Epithelial cell of proximal tubule (primary cell): ENCODE data around the gene OR5H1. TPM values are rescaled to one million over a fixed set of nuclear protein-coding genes. Genes with fewer than 3 reads are reported as not detected.

Experiments used
- total RNA-seq: library from RNA; depleted of rRNA; stranded (reverse); fragments of >200 nt; gene quantifications from 2 replicates; pipeline ENCODE4 v1.2.3, GENCODE V29; 2015

Gene OR5H1
- total RNA-seq, 1 donor from 2014 or later: not detected

Other genes starting within 250 kb of the OR5H1 start
- gene RIOX2, start 158.3 kb upstream of the OR5H1 start, total RNA-seq: 15.6 and 26.7 TPM in 2 replicates
- not detected in 2 replicates for gene GABRR3, start 95.4 kb upstream of the OR5H1 start, total RNA-seq
- gene OR5AC2, start 43.5 kb upstream of the OR5H1 start, total RNA-seq: not detected in 2 replicates
- gene OR5H14, start 16.8 kb downstream of the OR5H1 start, total RNA-seq: not detected in 2 replicates
- not detected in 2 replicates for gene OR5H15, start 36.0 kb downstream of the OR5H1 start, total RNA-seq
- not detected in 2 replicates for gene OR5H6, start 133.5 kb downstream of the OR5H1 start, total RNA-seq
- not detected in 2 replicates for gene OR5H2, start 151.8 kb downstream of the OR5H1 start, total RNA-seq
- not detected in 2 replicates for gene OR5K4, start 223.1 kb downstream of the OR5H1 start, total RNA-seq